ENCODE results near the gene PIGS.
A peak's percentile ranks its signal among the peaks of the same experiment; 100 is the strongest.
"Not testable (repeated sequence)": the region's sequence is repeated elsewhere in the genome, so short reads cannot be mapped to it uniquely, and the experiment has no call there.

The PIGS gene

GRCh38 chr17:28580959-28581358 lies 9.6 kb upstream of the PIGS start:
- CTCF ChIA-PET = interaction anchor here (0.9 to 1.6 kb wide), 5 partner anchors 9 to 33 kb away, joined by 3 read pairs; partner anchors contain the start of genes PIGS and RSKR

GRCh38 chr17:28579526-28579925 lies 8.2 kb upstream of the PIGS start:
- TF ChIP-seq CTCF (IDR thresholded peaks at IDR 0.05; ENCODE audit: control extremely low read depth, extremely low read depth, low read depth, missing control alignments) = no peak
- peak; percentile 48 for DNase-seq (ENCODE audit: extremely low spot score)
- POLR2A ChIA-PET = no interaction called here
- CTCF ChIA-PET = interaction anchor here (1.1 to 3.0 kb wide), 7 partner anchors 8 to 39 kb away, joined by 3 to 12 read pairs (median 3); partner anchors contain the start of gene PIGS

More at GRCh38 chr17:28580959-28581358, 9.6 kb upstream of the PIGS start:
- POLR2A ChIA-PET = no interaction called here
- no peak for TF ChIP-seq CTCF (IDR thresholded peaks at IDR 0.05; ENCODE audit: control extremely low read depth, extremely low read depth, low read depth, missing control alignments)
- no peak for DNase-seq (ENCODE audit: extremely low spot score)

- TF ChIP-seq CTCF (IDR thresholded peaks at IDR 0.05; ENCODE audit: control extremely low read depth, extremely low read depth, low read depth, missing control alignments) = no peak
- ChIA-PET CTCF (interaction anchor here (1.2 to 3.0 kb wide), 7 partner anchors 9 to 40 kb away, joined by 3 to 12 read pairs (median 3); no protein-coding TSS in a partner anchor), POLR2A (interaction anchor here (0.5 to 1.2 kb wide), 2 partner anchors 21 to 206 kb away, joined by 3 to 4 read pairs; no protein-coding TSS in a partner anchor)
- no peak for DNase-seq (ENCODE audit: extremely low spot score)
These were observed 7.2 kb upstream of the PIGS start for GRCh38 chr17:28578246-28579195.

- no peak for TF ChIP-seq CTCF (IDR thresholded peaks at IDR 0.05; ENCODE audit: control extremely low read depth, extremely low read depth, low read depth, missing control alignments)
- ChIA-PET POLR2A (interaction anchor here (1.3 kb wide), 1 partner anchor 22 kb away, joined by 8 read pairs; no protein-coding TSS in a partner anchor), CTCF (interaction anchor here (0.9 to 3.0 kb wide), 5 partner anchors 15 to 66 kb away, joined by 3 to 12 read pairs (median 5); no protein-coding TSS in a partner anchor)
- no peak for DNase-seq (ENCODE audit: extremely low spot score)
These were observed 6.1 kb upstream of the PIGS start for GRCh38 chr17:28577466-28577824.

GRCh38 chr17:28576758-28577465 lies 5.6 kb upstream of the PIGS start, which contains the start of gene ALDOC:
ALDOC (minus strand) TSS chr17:28576895; CDS start chr17:28575532, 1,363 bp downstream.
- TF ChIP-seq CTCF (IDR thresholded peaks at IDR 0.05; ENCODE audit: control extremely low read depth, extremely low read depth, low read depth, missing control alignments) = no peak
- peak; percentile 99 for DNase-seq (ENCODE audit: extremely low spot score)
- CTCF ChIA-PET = interaction anchor here (0.6 to 3.0 kb wide), 7 partner anchors 16 to 67 kb away, joined by 3 to 12 read pairs (median 5); no protein-coding TSS in a partner anchor
- POLR2A ChIA-PET = interaction anchor here (0.6 to 1.3 kb wide), 5 partner anchors 8 to 145 kb away, joined by 3 to 8 read pairs (median 3); partner anchors contain the start of genes BLTP2 and RPL23A

GRCh38 chr17:28576016-28576415 lies 4.7 kb upstream of the PIGS start:
- POLR2A ChIA-PET = interaction anchor here (1.2 kb wide), 2 partner anchors 9 to 16 kb away, joined by 3 to 5 read pairs; no protein-coding TSS in a partner anchor
- not testable (repeated sequence) for DNase-seq (ENCODE audit: extremely low spot score)
- CTCF ChIA-PET = interaction anchor here (1.1 to 1.6 kb wide), 3 partner anchors 10 to 21 kb away, joined by 3 to 9 read pairs (median 6); no protein-coding TSS in a partner anchor
